CD4-positive, alpha-beta T cell (primary cell): Measurements from ENCODE around the gene AUTS2. TPM values are rescaled to one million over a fixed set of nuclear protein-coding genes. Genes with fewer than 3 reads are reported as not detected.

ENCODE experiments used
- ATAC-seq: fragments of 200-7000 bp; cut with Tn5 transposase; one replicate; pipeline ENCODE4 v1.10.0; 2022; ENCODE audit warnings: mild to moderate bottlenecking; ENCODE audit not compliant: poor library complexity
- CTCF ChIA-PET: fragments of 350-600 bp; sonication (Branson Sonifier 250); formaldehyde crosslinking; loops from one replicate; lab custom pipeline; 2021; ENCODE audit warnings: antibody characterized with exemption, inconsistent platforms; lab: Charles Lee
- POLR2A ChIA-PET: fragments of 350-600 bp; sonication (Branson Sonifier 250); formaldehyde crosslinking; loops from one replicate; lab custom pipeline; 2021; ENCODE audit warnings: antibody characterized with exemption, inconsistent platforms; lab: Charles Lee
- DNase-seq, 14 experiments: peaks; one replicate each; pipeline ENCODE4 v3.0.0-alpha.2; 2013 to 2020; ENCODE audit warnings: mixed read lengths in 2 of 14
- H3K27ac ChIP-seq, 2 donors: one replicate each; pipeline versions ENCODE4 v1.5.1 to v1.7.0; 2013; ENCODE audit warnings: low read length in 2 of 2, low read depth in 1 of 2, mild to moderate bottlenecking in 1 of 2
- H3K27me3 ChIP-seq, 2 experiments: 1 replicate in 1 of 2; 2 replicates in 1 of 2; pipeline versions ENCODE4 v1.6.1 to v1.7.0; 2013; ENCODE audit warnings: low read length in 2 of 2, control low read depth in 1 of 2, mild to moderate bottlenecking in 1 of 2, moderate library complexity in 1 of 2; ENCODE audit not compliant: insufficient read depth in 2 of 2, control insufficient read depth in 1 of 2
- H3K36me3 ChIP-seq: one replicate; pipeline ENCODE4 v1.6.1; 2013; ENCODE audit warnings: low read length, control low read depth; ENCODE audit not compliant: insufficient read depth
- H3K4me1 ChIP-seq: one replicate; pipeline ENCODE4 v1.6.1; 2013; ENCODE audit warnings: low read length, control low read depth; ENCODE audit not compliant: insufficient read depth
- H3K4me3 ChIP-seq: one replicate; pipeline ENCODE4 v1.5.1; 2013; ENCODE audit warnings: mild to moderate bottlenecking, low read length, moderate library complexity
- H3K9me3 ChIP-seq, 2 experiments: 1 replicate in 1 of 2; 2 replicates in 1 of 2; pipeline versions ENCODE4 v1.6.1 to v1.7.0; 2013; ENCODE audit warnings: low read length in 2 of 2, mild to moderate bottlenecking in 2 of 2, control low read depth in 1 of 2, moderate library complexity in 1 of 2; ENCODE audit not compliant: control insufficient read depth in 1 of 2, insufficient read depth in 1 of 2
- H3K27ac Mint-ChIP-seq: one replicate; pipeline ENCODE4 v1.8.0; 2020; ENCODE audit warnings: mixed read lengths
- H3K27me3 Mint-ChIP-seq: one replicate; pipeline ENCODE4 v1.8.0; 2021; ENCODE audit warnings: mixed read lengths
- H3K36me3 Mint-ChIP-seq: one replicate; pipeline ENCODE4 v1.8.0; 2021; ENCODE audit warnings: low read depth, mixed read lengths
- H3K4me1 Mint-ChIP-seq: one replicate; pipeline ENCODE4 v1.8.0; 2021; ENCODE audit warnings: low read depth, mixed read lengths
- H3K4me3 Mint-ChIP-seq: one replicate; pipeline ENCODE4 v1.8.0; 2020; ENCODE audit warnings: mild to moderate bottlenecking, mixed read lengths
- H3K9me3 Mint-ChIP-seq: one replicate; pipeline ENCODE4 v1.8.0; 2020; ENCODE audit warnings: mixed read lengths
- CTCF ChIP-seq: fragments of 200-600 bp; IDR thresholded peaks from one replicate; pipeline ENCODE4 v1.8.0; 2022; ENCODE audit warnings: antibody characterized with exemption, mild to moderate bottlenecking
- intact Hi-C, 2 experiments: fragments of 100-400 bp; cut with DNase I in 1 of 2; cut with micrococcal nuclease in 1 of 2; formaldehyde crosslinking; loops; one replicate each; pipeline versions ENCODE4 v1.15.1 to v1.9.0; 2023 to 2025; cut with DNase I, micrococcal nuclease
- polyA plus RNA-seq, 2 donors: library from polyadenylated mRNA; unstranded; fragments of 120-200 nt; gene quantifications; one replicate each; pipeline ENCODE4 v1.2.1, GENCODE V29; 2013
- total RNA-seq, 174 experiments: library from RNA in 2 of 174; stranded (reverse) in 2 of 174; gene quantifications; one replicate each; pipeline ENCODE4 v1.2.3 and lab custom pipeline; 2021 to 2026

The AUTS2 gene
- total RNA-seq, result 10 to 100 TPM; 43.6 to 47.6 TPM
- 36.3 TPM for polyA plus RNA-seq (2013, experiment 1 of 2)
- 26.1 TPM for polyA plus RNA-seq (2013, experiment 2 of 2)
- total RNA-seq (lab: John Stamatoyannopoulos, UW), result 0.14 to 171 (median 10.8) reads per million in 172 experiments

- CTCF ChIA-PET, result no interaction called here
- ATAC-seq (peak; percentile 67), DNase-seq (peak in 10 of 14 experiments; percentile 14 to 78 (median 38))
- H3K27me3 ChIP-seq, result peaks cover 24 to 39% of the 10 kb centered on the region in 2 experiments
- no peak for TF ChIP-seq CTCF
- Mint-ChIP-seq H3K4me3 (peak within 1 kb of the TSS; percentile 88), H3K27me3 (peaks cover 18% of the 10 kb centered on the region), H3K27ac (no peak within 1 kb of the TSS), H3K36me3 (no peaks in the 10 kb centered on the region), H3K9me3 (no peaks in the 10 kb centered on the region), H3K4me1 (peaks cover 10% of the 10 kb centered on the region)
- H3K36me3 ChIP-seq, result no peaks in the 10 kb centered on the region
- H3K4me1 ChIP-seq, result peaks cover 25% of the 10 kb centered on the region
- H3K9me3 ChIP-seq, result peaks cover 0 to 5% of the 10 kb centered on the region in 2 experiments
- intact Hi-C loops, result no loop called here
- POLR2A ChIA-PET, result no interaction called here
- peak within 1 kb of the TSS; percentile 63 for H3K4me3 ChIP-seq
- H3K27ac ChIP-seq, result no peak within 1 kb of the TSS
Measured at GRCh38 chr7:69598081-69598486, at the start of gene AUTS2. Gene AUTS2, plus strand, starts transcription at chr7:69598475. Its CDS starts 1,179 bp downstream, at chr7:69599654.

DNA sequence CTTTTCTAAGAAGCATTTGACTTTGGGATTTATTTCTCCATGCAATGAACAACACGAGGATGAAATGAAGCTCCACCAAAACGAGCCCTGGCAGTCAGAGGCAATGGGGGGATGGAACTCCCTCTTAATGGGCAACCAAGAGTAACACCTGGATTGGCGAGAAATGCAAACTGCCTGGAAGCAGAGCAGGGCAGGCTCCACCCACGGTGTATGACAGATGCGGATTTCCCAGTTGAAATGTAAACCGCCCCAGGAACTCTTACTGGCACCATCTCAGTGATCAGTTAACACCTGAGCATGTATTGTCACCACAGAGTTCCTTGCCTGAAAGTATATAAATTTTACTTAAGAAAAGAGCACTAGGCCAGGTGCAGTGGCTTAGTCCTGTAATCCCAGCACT, 47.3 kb upstream of the AUTS2 start:
- Histone ChIP-seq H3K9me3 (peaks cover 0 to 3% of the 10 kb centered on the region in 2 experiments), H3K4me3 (no peak overlapping the region), H3K36me3 (no peaks in the 10 kb centered on the region), H3K4me1 (no peaks in the 10 kb centered on the region), H3K27me3 (no peaks in the 10 kb centered on the region), H3K27ac (no peak overlapping the region)
- Mint-ChIP-seq H3K36me3 (no peaks in the 10 kb centered on the region), H3K27ac (no peak overlapping the region), H3K4me1 (no peaks in the 10 kb centered on the region), H3K27me3 (no peaks in the 10 kb centered on the region), H3K4me3 (no peak overlapping the region), H3K9me3 (no peaks in the 10 kb centered on the region)
- intact Hi-C loops, result no loop called here
- POLR2A ChIA-PET, result no interaction called here
- CTCF ChIA-PET, result no interaction called here
- DNase-seq (no peak), ATAC-seq (no peak)
- no peak for TF ChIP-seq CTCF

- H3K27me3 ChIP-seq, result no peaks in the 10 kb centered on the region
- Mint-ChIP-seq H3K4me1 (no peaks in the 10 kb centered on the region), H3K4me3 (no peak overlapping the region), H3K9me3 (no peaks in the 10 kb centered on the region), H3K36me3 (no peaks in the 10 kb centered on the region), H3K27me3 (no peaks in the 10 kb centered on the region), H3K27ac (no peak overlapping the region)
- no peak for DNase-seq
- ATAC-seq, result no peak
- H3K9me3 ChIP-seq, result peaks cover 0 to 3% of the 10 kb centered on the region in 2 experiments
- no peak overlapping the region for H3K4me3 ChIP-seq
- POLR2A ChIA-PET, result no interaction called here
- H3K27ac ChIP-seq, result no peak overlapping the region
- H3K36me3 ChIP-seq, result no peaks in the 10 kb centered on the region
- no peaks in the 10 kb centered on the region for H3K4me1 ChIP-seq
- CTCF ChIA-PET, result no interaction called here
- intact Hi-C loops, result no loop called here
- no peak for TF ChIP-seq CTCF
Measured at GRCh38 chr7:69553190-69553589, 45.1 kb upstream of the AUTS2 start.
